ENCODE measurements around the gene ATAD2B. TPM values are rescaled to one million over a fixed set of nuclear protein-coding genes. Genes with fewer than 3 reads are reported as not detected.
"Not testable (repeated sequence)": the region's sequence is repeated elsewhere in the genome, so short reads cannot be mapped to it uniquely, and the experiment has no call there.

Gene ATAD2B
- total and polyA plus RNA-seq, 12 donors: 3.4 to 26.7 (median 13.8) TPM

GRCh38 chr2:23734416-23734815 lies 192.5 kb downstream of the ATAD2B start:
- no peaks in the 10 kb centered on the region for H3K9me3 ChIP-seq (replicated peaks in 1 of 3)
- no peaks in the 10 kb centered on the region for H3K27me3 ChIP-seq
- no peak overlapping the region for H3K4me3 ChIP-seq
- no peak for DNase-seq
- H3K27ac ChIP-seq: no peak overlapping the region
- 69 to 86% (median 77%) methylated on average over 3 of the region's 3 CpGs for WGBS, 4 donors
- intact Hi-C loops (cut with DNase I): no loop called here
- H3K36me3 ChIP-seq (replicated peaks in 1 of 2): no peaks in the 10 kb centered on the region
- no peaks in the 10 kb centered on the region for H3K4me1 ChIP-seq (replicated peaks in 1 of 2)
- no peak for TF ChIP-seq POLR2A (IDR thresholded peaks at IDR 0.05)
- TF ChIP-seq CTCF (IDR thresholded peaks at IDR 0.05): no peak

- WGBS, 4 donors: 93 to 99% (median 95%) methylated on average over 3 of the region's 3 CpGs
- intact Hi-C loops (cut with DNase I); H3K4me1 ChIP-seq (replicated peaks in 1 of 2); DNase-seq; H3K4me3 ChIP-seq; H3K9me3 ChIP-seq (replicated peaks in 1 of 3); H3K36me3 ChIP-seq (replicated peaks in 1 of 2); H3K27ac ChIP-seq; H3K27me3 ChIP-seq: not testable (repeated sequence)
Observed at GRCh38 chr2:23723029-23723428, 203.9 kb downstream of the ATAD2B start.

- peaks cover 0 to 10% (median 0%) of the 10 kb centered on the region in 3 donors for H3K9me3 ChIP-seq (replicated peaks in 1 of 3)
- H3K36me3 ChIP-seq (replicated peaks in 1 of 2): no peaks in the 10 kb centered on the region
- intact Hi-C loops (cut with DNase I): no loop called here
- H3K4me3 ChIP-seq: no peak overlapping the region
- WGBS, 4 donors: 95 to 98% (median 96%) methylated on average over 3 of the region's 3 CpGs
- DNase-seq: no peak
- H3K4me1 ChIP-seq (replicated peaks in 1 of 2): no peaks in the 10 kb centered on the region
- H3K27ac ChIP-seq: no peak overlapping the region
- no peak for TF ChIP-seq CTCF (IDR thresholded peaks at IDR 0.05)
- no peak for TF ChIP-seq POLR2A (IDR thresholded peaks at IDR 0.05)
- no peaks in the 10 kb centered on the region for H3K27me3 ChIP-seq
Observed at GRCh38 chr2:23722255-23722654, 204.7 kb downstream of the ATAD2B start.

- WGBS, 4 donors: 96 to 100% (median 98%) methylated on average over 2 of the region's 2 CpGs; no CpG with 5 or more reads in 1 of the 4 donors
- Histone ChIP-seq H3K4me1 (replicated peaks in 1 of 2) (no peaks in the 10 kb centered on the region), H3K9me3 (replicated peaks in 1 of 3) (peaks cover 0 to 10% (median 0%) of the 10 kb centered on the region in 3 donors), H3K27me3 (no peaks in the 10 kb centered on the region), H3K36me3 (replicated peaks in 1 of 2) (no peaks in the 10 kb centered on the region), H3K27ac (no peak overlapping the region), H3K4me3 (no peak overlapping the region)
- TF ChIP-seq POLR2A (IDR thresholded peaks at IDR 0.05) (no peak), CTCF (IDR thresholded peaks at IDR 0.05) (no peak)
- no peak for DNase-seq
- intact Hi-C loops (cut with DNase I): no loop called here
Observed at GRCh38 chr2:23721454-23721826, 205.5 kb downstream of the ATAD2B start.

- no peak overlapping the region for H3K27ac ChIP-seq
- intact Hi-C loops (cut with DNase I): no loop called here
- 58 to 67% (median 59%) methylated on average over 1 to 4 of the region's 4 CpGs for WGBS, 4 donors
- H3K4me3 ChIP-seq: no peak overlapping the region
- H3K4me1 ChIP-seq (replicated peaks in 1 of 2): no peaks in the 10 kb centered on the region
- TF ChIP-seq CTCF (IDR thresholded peaks at IDR 0.05) (no peak), POLR2A (IDR thresholded peaks at IDR 0.05) (no peak)
- DNase-seq: no peak
- H3K9me3 ChIP-seq (replicated peaks in 1 of 3): peaks cover 0 to 10% (median 0%) of the 10 kb centered on the region in 3 donors
- no peaks in the 10 kb centered on the region for H3K27me3 ChIP-seq
- no peaks in the 10 kb centered on the region for H3K36me3 ChIP-seq (replicated peaks in 1 of 2)
Observed at GRCh38 chr2:23720705-23721453, 206.0 kb downstream of the ATAD2B start.
